GM18505 (cell line): ENCODE results near the gene ACOT9.
"Not testable (repeated sequence)": the region's sequence is repeated elsewhere in the genome, so short reads cannot be mapped to it uniquely, and the experiment has no call there.

ENCODE experiments used
- ATAC-seq: cut with Tn5 transposase; IDR thresholded peaks from one replicate; pipeline ENCODE4 v1.9.1; 2021; ENCODE audit not compliant: unreplicated experiment
- POLR2A ChIP-seq: IDR thresholded peaks from 4 replicates; pipeline ENCODE4 v1.6.1; 2011; ENCODE audit warnings: borderline replicate concordance; ENCODE audit not compliant: insufficient read depth, insufficient read length; ENCODE audit errors: extremely low read depth

Gene ACOT9

GRCh38 chrX:23661671-23662070, 81.4 kb downstream of the ACOT9 start:
- TF ChIP-seq POLR2A = no peak
- ATAC-seq = no peak

DNA sequence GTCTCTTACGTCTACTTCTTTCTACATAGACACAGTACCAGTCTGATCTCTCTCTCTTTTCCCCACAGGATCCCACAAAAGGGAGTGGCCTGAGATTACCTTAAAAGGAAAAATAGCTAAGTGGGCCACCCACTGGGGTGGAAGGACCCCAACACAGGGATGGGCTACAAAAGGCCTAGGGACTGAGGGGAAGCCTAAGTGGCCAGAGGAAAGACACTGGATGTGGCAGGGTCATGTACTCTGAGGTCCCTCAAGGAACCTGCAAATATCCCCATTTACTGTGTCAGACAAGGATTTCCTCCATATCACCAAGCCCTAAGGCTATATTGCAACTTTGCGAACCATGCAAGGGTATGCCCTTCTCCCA, 82.3 kb downstream of the ACOT9 start:
- no peak for ATAC-seq
- no peak for TF ChIP-seq POLR2A

DNA sequence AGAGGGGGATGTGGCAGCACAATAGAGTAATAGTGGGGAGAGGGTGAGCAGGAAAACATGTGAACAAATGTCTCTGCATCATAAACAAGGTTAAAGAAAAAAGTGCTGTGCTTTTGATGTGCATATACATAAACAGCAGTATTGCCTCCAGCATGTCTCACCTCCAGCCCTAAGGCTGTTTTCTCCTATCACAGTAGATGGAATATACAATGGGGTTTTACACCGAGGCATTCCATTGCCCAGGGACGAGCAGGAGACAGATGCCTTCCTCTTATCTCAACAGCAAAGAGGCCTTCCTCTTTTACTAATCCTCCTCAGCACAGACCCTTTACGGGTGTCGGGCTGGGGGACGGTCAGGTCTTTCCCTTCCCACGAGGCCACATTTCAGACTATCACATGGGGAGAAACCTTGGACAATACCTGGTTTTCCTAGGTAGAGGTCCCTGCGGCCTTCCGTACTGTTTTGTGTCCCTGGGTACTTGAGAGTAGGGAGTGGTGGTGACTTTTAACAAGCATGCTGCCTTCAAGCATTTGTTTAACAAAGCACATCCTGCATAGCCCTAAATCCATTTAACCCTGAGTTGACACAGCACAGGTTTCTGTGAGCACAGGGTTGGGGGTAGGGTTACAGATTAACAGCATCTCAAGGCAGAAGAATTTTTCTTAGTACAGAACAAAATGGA, 82.9 kb downstream of the ACOT9 start:
- not testable (repeated sequence) for ATAC-seq

DNA sequence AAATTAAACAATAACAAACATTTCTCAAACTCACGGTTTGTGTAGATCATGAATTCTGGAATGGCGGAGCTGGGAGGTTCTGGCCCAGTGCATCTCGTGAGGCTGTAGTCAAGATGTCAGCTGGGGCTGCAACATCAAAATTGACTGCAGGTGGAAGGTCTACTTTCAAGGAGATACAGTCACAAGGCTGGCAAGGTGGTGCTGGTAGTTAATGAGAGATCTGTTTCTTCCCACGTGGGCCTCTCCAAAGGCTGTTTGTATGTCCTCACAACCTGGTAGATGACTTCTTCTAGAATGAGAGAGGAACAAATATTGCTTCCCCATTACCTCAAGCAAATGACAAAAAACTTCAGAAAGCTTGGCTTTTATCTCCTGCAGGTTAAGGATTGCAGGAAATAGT, 83.7 kb downstream of the ACOT9 start:
- ATAC-seq = no peak
- no peak for TF ChIP-seq POLR2A

DNA sequence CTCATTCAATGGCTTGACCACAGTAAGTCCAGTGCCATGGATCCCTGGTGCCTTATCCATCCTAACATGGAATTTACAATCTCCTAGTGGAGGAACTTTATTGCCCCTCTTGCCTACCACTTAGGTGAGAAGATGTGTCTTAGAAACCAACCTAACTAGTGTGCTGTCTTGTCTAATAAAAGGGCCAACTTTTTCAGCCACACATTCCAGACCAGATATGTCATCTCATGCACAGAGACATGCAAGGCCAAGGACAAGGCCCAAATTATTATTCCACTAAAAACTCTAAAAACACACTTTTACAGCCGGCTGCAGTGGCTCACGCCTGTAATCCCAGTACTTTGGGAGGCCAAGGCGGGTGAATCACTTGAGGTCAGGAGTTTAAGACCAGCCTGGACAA, 86.4 kb downstream of the ACOT9 start:
- TF ChIP-seq POLR2A = no peak
- ATAC-seq = no peak

GRCh38 chrX:23656091-23656490, 87.0 kb downstream of the ACOT9 start:
- no peak for ATAC-seq
- TF ChIP-seq POLR2A = no peak
